ENCODE results near the gene SEC16B. TPM values are rescaled to one million over a fixed set of nuclear protein-coding genes. Genes with fewer than 3 reads are reported as not detected.

The SEC16B gene
- total and polyA plus RNA-seq, 2 of the 13 experiments (the other 11 are each of a cell fraction or from before 2014, with no cell fraction given): 4.6 to 5.8 TPM

DNA sequence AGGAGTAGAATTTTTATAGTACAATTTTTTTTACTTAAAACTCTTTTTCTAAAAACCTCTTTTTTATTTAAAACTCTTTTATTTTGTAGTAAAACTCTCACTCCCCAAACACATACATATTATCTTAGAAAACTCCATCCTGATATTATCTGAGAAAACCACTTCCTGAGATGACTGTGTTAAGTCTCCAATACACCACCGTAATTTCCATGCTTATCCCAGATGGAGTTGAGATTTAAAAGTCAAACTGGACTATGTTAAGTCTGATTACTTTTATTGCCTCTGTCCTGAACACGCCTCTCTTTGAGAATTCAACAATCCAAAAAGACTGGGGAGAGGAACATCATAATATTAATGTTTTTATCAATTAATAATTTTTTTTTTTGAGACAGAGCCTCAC lies 3.7 kb downstream of the SEC16B start:
- H3K27ac ChIP-seq (ENCODE audit: extremely low read length, insufficient read depth, low read length): no peak overlapping the region

More for the DNA sequence above, 3.7 kb downstream of the SEC16B start:
- WGBS (ENCODE audit: low lambda C conversion rate): 98% methylated on average over 2 of the region's 2 CpGs
- Histone ChIP-seq H3K36me3 (replicated peaks in 1 of 2; ENCODE audit: control insufficient read depth in 1 of 2, insufficient read depth in 2 of 2, low read length in 2 of 2) (peaks cover 4 to 13% of the 10 kb centered on the region in 2 experiments), H3K9me3 (ENCODE audit: low read length) (no peaks in the 10 kb centered on the region), H3K79me2 (ENCODE audit: insufficient read depth, low read length) (no peaks in the 10 kb centered on the region), H3K4me1 (ENCODE audit: insufficient read depth, low read length) (peaks cover 30% of the 10 kb centered on the region), H3K4me2 (ENCODE audit: low read depth, low read length) (no peak overlapping the region), H3K9ac (ENCODE audit: insufficient read depth, low read depth, low read length) (no peak overlapping the region), H2AFZ (ENCODE audit: low read length) (no peak overlapping the region), H3K4me3 (replicated peaks in 1 of 3; ENCODE audit: insufficient read depth in 1 of 3, low read depth in 2 of 3, low read length in 3 of 3) (no peak overlapping the region), H4K20me1 (ENCODE audit: insufficient read depth, low read length) (no peaks in the 10 kb centered on the region), H3K27me3 (ENCODE audit: control insufficient read depth in 1 of 2, insufficient read depth in 2 of 2, low read length in 2 of 2) (no peaks in the 10 kb centered on the region; a peak in 1 of 5 replicates)
- POLR2A ChIA-PET: no interaction called here
- no peak for FAIRE-seq
- ATAC-seq: no peak
- intact Hi-C loops (cut with micrococcal nuclease; ENCODE audit: unreplicated experiment): loop anchor here (5.0 kb wide), 1 partner anchor 56 kb away; no protein-coding TSS in a partner anchor
- no peak for DNase-seq (ENCODE audit: low spot score)
- in situ Hi-C loops (cut with HindIII; ENCODE audit: extremely low pct_ligation_motif_present, low pct_unique_long_range_greater_than_20kb): no loop called here
- no peak for TF ChIP-seq SSRP1 (CRISPR knock-in tag; IDR thresholded peaks at IDR 0.05)
- TF ChIP-seq RFXANK (CRISPR knock-in tag; IDR thresholded peaks at IDR 0.05): no peak
- TF ChIP-seq, protein P1, sequence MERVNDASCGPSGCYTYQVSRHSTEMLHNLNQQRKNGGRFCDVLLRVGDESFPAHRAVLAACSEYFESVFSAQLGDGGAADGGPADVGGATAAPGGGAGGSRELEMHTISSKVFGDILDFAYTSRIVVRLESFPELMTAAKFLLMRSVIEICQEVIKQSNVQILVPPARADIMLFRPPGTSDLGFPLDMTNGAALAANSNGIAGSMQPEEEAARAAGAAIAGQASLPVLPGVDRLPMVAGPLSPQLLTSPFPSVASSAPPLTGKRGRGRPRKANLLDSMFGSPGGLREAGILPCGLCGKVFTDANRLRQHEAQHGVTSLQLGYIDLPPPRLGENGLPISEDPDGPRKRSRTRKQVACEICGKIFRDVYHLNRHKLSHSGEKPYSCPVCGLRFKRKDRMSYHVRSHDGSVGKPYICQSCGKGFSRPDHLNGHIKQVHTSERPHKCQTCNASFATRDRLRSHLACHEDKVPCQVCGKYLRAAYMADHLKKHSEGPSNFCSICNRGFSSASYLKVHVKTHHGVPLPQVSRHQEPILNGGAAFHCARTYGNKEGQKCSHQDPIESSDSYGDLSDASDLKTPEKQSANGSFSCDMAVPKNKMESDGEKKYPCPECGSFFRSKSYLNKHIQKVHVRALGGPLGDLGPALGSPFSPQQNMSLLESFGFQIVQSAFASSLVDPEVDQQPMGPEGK (CRISPR knock-in tag; IDR thresholded peaks at IDR 0.05): no peak
- TF ChIP-seq, protein P2, sequence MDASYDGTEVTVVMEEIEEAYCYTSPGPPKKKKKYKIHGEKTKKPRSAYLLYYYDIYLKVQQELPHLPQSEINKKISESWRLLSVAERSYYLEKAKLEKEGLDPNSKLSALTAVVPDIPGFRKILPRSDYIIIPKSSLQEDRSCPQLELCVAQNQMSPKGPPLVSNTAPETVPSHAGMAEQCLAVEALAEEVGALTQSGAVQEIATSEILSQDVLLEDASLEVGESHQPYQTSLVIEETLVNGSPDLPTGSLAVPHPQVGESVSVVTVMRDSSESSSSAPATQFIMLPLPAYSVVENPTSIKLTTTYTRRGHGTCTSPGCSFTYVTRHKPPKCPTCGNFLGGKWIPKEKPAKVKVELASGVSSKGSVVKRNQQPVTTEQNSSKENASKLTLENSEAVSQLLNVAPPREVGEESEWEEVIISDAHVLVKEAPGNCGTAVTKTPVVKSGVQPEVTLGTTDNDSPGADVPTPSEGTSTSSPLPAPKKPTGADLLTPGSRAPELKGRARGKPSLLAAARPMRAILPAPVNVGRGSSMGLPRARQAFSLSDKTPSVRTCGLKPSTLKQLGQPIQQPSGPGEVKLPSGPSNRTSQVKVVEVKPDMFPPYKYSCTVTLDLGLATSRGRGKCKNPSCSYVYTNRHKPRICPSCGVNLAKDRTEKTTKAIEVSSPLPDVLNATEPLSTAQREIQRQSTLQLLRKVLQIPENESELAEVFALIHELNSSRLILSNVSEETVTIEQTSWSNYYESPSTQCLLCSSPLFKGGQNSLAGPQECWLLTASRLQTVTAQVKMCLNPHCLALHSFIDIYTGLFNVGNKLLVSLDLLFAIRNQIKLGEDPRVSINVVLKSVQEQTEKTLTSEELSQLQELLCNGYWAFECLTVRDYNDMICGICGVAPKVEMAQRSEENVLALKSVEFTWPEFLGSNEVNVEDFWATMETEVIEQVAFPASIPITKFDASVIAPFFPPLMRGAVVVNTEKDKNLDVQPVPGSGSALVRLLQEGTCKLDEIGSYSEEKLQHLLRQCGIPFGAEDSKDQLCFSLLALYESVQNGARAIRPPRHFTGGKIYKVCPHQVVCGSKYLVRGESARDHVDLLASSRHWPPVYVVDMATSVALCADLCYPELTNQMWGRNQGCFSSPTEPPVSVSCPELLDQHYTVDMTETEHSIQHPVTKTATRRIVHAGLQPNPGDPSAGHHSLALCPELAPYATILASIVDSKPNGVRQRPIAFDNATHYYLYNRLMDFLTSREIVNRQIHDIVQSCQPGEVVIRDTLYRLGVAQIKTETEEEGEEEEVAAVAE (CRISPR knock-in tag; IDR thresholded peaks at IDR 0.05; ENCODE audit: borderline replicate concordance): no peak
- TF ChIP-seq, protein P3, sequence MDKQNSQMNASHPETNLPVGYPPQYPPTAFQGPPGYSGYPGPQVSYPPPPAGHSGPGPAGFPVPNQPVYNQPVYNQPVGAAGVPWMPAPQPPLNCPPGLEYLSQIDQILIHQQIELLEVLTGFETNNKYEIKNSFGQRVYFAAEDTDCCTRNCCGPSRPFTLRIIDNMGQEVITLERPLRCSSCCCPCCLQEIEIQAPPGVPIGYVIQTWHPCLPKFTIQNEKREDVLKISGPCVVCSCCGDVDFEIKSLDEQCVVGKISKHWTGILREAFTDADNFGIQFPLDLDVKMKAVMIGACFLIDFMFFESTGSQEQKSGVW (CRISPR knock-in tag; IDR thresholded peaks at IDR 0.05; ENCODE audit: borderline replicate concordance): no peak
- no peak for TF ChIP-seq POGK (CRISPR knock-in tag; conservative IDR thresholded peaks at IDR 0.05)
- TF ChIP-seq SMAD1 (CRISPR knock-in tag; IDR thresholded peaks at IDR 0.05; ENCODE audit: borderline replicate concordance, low read depth): no peak
- no peak for TF ChIP-seq DDIT3 (CRISPR knock-in tag; IDR thresholded peaks at IDR 0.05)
- CTCF ChIA-PET (ENCODE audit: low intra/inter-chr PET ratio, low total read pairs): no interaction called here
- BruUV-seq (replicated peaks): no TSS peak

Measured in HepG2 (cell line).